HG03432 (cell line): Measurements from ENCODE around the gene QPCTL.
"Not testable (repeated sequence)": the region's sequence is repeated elsewhere in the genome, so short reads cannot be mapped to it uniquely, and the experiment has no call there.

Experiments used
- ATAC-seq: cut with Tn5 transposase; IDR thresholded peaks from one replicate; pipeline ENCODE4 v1.9.1; 2021; ENCODE audit warnings: mild to moderate bottlenecking, moderate library complexity; ENCODE audit not compliant: unreplicated experiment

QPCTL gene

GRCh38 chr19:45716359-45717130 is 24.1 kb downstream of the QPCTL start:
- ATAC-seq, result no peak

DNA sequence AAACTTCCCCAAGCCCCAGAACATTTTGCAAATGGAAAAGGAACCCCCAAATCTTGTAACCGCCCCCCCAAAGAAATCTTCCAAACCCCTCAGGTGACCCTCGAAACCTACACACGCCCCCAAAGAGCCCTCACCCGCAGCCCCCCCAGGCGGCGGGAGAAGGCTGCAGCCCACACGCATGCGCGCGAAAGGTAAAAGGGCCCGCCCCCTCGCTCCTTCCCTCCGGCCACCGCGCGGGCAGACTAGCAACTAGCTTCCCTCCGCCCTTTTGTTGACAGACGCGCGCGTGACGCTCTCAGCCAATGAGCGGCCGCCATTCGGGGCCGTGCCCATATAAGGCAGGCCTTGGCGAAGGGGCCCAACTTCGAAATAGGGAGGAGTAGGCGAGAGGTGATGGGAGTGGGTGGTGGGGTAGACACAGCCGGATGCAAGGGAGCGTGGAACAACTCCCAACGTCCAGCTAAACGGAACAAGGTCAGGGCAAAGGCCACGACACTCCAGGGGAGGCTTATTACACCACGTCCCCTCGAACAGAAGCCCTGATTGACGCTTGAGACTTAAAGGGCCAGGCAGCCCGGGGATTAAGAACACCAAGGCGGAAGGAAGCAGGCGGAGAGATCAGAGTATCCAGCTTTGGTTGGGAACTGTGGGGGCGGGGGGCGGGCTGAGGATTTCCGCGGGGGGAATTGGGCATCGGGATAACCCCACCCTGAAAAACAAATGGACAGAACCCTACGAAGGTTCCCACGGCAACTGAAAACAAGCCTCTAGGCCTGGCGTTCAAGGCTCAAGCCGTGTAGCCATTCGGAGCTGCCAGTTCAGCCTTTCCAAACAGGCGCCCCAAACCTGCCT is 24.9 kb downstream of the QPCTL start:
- ATAC-seq, result peak; percentile 91

- ATAC-seq, result no peak
These were observed 25.7 kb downstream of the QPCTL start for GRCh38 chr19:45717983-45718650.

DNA sequence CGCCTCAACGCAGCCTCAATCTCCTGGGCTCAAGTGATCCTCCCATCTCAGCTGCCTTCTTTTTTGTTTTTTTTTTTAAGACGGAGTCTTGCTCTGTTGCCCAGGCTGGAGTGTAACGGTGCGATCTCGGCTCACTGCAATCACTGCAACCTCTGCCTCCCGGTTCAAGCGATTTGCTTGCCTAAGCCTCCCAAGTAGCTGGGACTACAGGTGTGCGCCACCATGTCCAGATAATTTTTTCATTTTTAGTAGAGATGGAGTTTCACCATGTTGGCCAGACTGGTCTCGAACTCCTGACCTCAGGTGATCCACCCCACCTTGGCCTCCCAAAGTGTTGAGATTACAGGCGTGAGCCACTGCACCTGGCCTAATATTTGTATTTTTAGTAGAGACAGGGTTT is 27.6 kb downstream of the QPCTL start:
- ATAC-seq, result not testable (repeated sequence)

GRCh38 chr19:45728683-45729082 is 36.2 kb downstream of the QPCTL start:
- not testable (repeated sequence) for ATAC-seq

DNA sequence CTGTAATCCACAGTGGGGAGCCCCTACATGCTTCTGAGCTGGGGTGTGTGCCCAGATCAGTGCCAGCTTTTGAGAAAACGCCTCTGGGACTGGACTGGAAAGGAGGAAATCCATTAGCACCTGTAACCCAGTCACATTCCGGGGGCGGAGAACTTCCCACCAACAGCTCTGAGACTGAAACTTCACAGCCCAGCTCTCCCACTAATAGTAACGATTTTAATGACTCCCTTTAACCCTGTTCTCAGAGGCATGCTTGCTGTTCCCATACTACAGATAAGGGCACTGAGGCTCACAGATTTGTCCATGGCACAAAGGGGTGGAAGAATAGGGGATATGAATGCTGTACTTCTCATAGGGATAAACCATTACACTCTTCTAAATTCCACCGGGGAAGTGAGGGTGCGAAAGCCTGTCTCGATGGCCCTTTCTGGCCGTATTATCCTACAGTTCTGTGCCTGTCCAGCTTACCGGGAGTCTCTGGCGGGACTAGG is 37.4 kb downstream of the QPCTL start:
- ATAC-seq, result no peak

- ATAC-seq, result peak; percentile 85
These were observed 38.2 kb downstream of the QPCTL start, which contains the start of gene FBXO46 for GRCh38 chr19:45730368-45731288. FBXO46 (minus strand) TSS chr19:45730896; CDS start chr19:45713495, 17,401 bp downstream.

- no peak for ATAC-seq
These were observed 40.8 kb downstream of the QPCTL start, which contains the start of gene MEIOSIN for GRCh38 chr19:45733160-45733810. MEIOSIN (plus strand) TSS chr19:45733439; CDS start chr19:45735377, 1,938 bp downstream.

- ATAC-seq, result no peak
These were observed 47.3 kb downstream of the QPCTL start for GRCh38 chr19:45739498-45740439.

DNA sequence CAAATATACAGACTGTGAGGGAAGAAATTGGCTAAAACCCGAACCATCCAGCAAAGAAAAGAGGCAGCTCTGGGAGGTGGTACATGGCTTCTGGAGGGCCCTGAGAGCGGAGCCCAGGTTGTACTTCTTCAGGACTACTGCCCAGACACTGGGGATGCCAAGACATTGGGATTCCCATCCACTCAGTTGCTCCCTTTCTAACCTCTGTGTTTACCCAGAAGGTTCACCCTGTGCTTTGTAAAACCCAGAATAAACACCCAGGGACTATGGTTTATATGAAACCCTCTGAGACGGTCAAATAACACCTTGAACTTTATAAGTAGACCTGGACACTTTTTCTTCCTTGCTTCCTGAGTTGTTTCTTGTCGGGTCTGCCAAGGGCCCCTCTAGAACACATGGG is 50.5 kb downstream of the QPCTL start:
- ATAC-seq, result no peak

- ATAC-seq, result no peak
These were observed 53.1 kb downstream of the QPCTL start for GRCh38 chr19:45745606-45746005.

DNA sequence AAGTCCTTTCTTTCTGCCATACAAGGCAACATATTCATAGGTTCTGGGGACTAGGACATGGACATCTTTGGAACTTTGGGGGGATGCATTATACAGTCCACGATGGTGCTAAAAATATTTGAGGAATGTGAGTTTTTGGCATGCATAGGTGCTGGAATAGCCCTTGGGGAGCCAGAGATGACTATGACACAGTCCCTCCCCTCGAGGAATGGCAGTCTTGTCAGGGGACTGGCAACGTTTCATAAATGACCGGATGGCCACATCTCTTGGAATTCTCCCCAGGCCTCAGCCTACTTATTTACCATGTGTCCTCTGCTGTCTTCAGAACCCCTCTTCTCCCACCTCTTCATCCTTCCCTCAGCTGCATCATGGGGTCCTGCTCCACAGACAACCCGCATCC is 54.4 kb downstream of the QPCTL start:
- ATAC-seq, result no peak

GRCh38 chr19:45747513-45747912 is 55.0 kb downstream of the QPCTL start:
- no peak for ATAC-seq

GRCh38 chr19:45751483-45751882 is 59.0 kb downstream of the QPCTL start:
- ATAC-seq, result not testable (repeated sequence)

- ATAC-seq, result no peak
These were observed 60.2 kb downstream of the QPCTL start for GRCh38 chr19:45752639-45753038.

GRCh38 chr19:45753548-45753947 is 61.1 kb downstream of the QPCTL start:
- no peak for ATAC-seq
